OCI-LY7 (cell line): ENCODE measurements around the gene CDR2L. TPM values are rescaled to one million over a fixed set of nuclear protein-coding genes. Genes with fewer than 3 reads are reported as not detected.
A peak's percentile ranks its signal among the peaks of the same experiment; 100 is the strongest.

Experiments
- BruUV-seq: library from RNA; stranded (reverse); fragments of 400-500 nt; replicated peaks from 2 replicates; lab custom pipeline; 2021; lab: Mats Ljungman, UMichigan
- CTCF ChIA-PET: fragments of 300-600 bp; sonication (Branson Sonifier 250); formaldehyde crosslinking; loops from one replicate; lab custom pipeline; 2022; ENCODE audit warnings: antibody characterized with exemption; ENCODE audit not compliant: unreplicated experiment; lab: Charles Lee
- POLR2A ChIA-PET: fragments of 300-600 bp; sonication (Branson Sonifier 250); formaldehyde crosslinking; loops from one replicate; lab custom pipeline; 2022; ENCODE audit warnings: antibody characterized with exemption; lab: Charles Lee
- DNase-seq: peaks from one replicate; pipeline ENCODE4 v3.0.0-alpha.2; 2015; ENCODE audit warnings: low spot score
- H2AFZ ChIP-seq: fragments of 200-600 bp; sonication (generic), shearing (Covaris generic); 2 replicates; pipeline ENCODE4 v1.6.1; 2014; ENCODE audit warnings: mild to moderate bottlenecking, antibody characterized with exemption, low read length, moderate library complexity
- H3K27ac ChIP-seq: fragments of 200-600 bp; sonication (generic); 2 replicates; pipeline ENCODE4 v1.5.1; 2014; ENCODE audit warnings: mixed run types, low read depth, mild to moderate bottlenecking, moderate library complexity, low read length, inconsistent platforms; ENCODE audit not compliant: poor library complexity, severe bottlenecking
- H3K36me3 ChIP-seq: fragments of 200-600 bp; sonication (generic); 2 replicates; pipeline ENCODE4 v1.6.1; 2014; ENCODE audit warnings: mild to moderate bottlenecking, antibody characterized with exemption, low read length, moderate library complexity, mixed read lengths; ENCODE audit not compliant: insufficient read depth
- H3K4me1 ChIP-seq: fragments of 200-600 bp; sonication (generic); 2 replicates; pipeline ENCODE4 v1.5.1; 2014; ENCODE audit warnings: mild to moderate bottlenecking, low read length; ENCODE audit not compliant: insufficient read depth, poor library complexity, severe bottlenecking
- H3K4me2 ChIP-seq: fragments of 200-600 bp; sonication (generic); 2 replicates; pipeline ENCODE4 v1.6.1; 2014; ENCODE audit warnings: mild to moderate bottlenecking, low read length
- H3K4me3 ChIP-seq: fragments of 200-600 bp; sonication (generic); 2 replicates; pipeline ENCODE4 v1.5.1; 2014; ENCODE audit warnings: mild to moderate bottlenecking, low read depth, low read length; ENCODE audit not compliant: poor library complexity, severe bottlenecking
- H3K79me2 ChIP-seq: fragments of 200-600 bp; sonication (generic); 2 replicates; pipeline ENCODE4 v1.6.1; 2016; ENCODE audit warnings: low read depth, mild to moderate bottlenecking, low read length, moderate library complexity, mixed read lengths; ENCODE audit not compliant: insufficient read depth
- H3K9me2 ChIP-seq: fragments of 200-600 bp; sonication (generic); 2 replicates; pipeline ENCODE4 v1.6.1; 2016; ENCODE audit warnings: mild to moderate bottlenecking, low read length, mixed read lengths; ENCODE audit not compliant: insufficient read depth
- H3K9me3 ChIP-seq: fragments of 200-600 bp; sonication (generic); 2 replicates; pipeline ENCODE4 v1.6.1; 2014; ENCODE audit warnings: mild to moderate bottlenecking, mixed run types, low read length, mixed read lengths
- H4K20me1 ChIP-seq: fragments of 200-600 bp; sonication (generic); 2 replicates; pipeline ENCODE4 v1.6.1; 2014; ENCODE audit warnings: mild to moderate bottlenecking, antibody characterized with exemption, low read length, moderate library complexity, mixed read lengths; ENCODE audit not compliant: insufficient read depth
- EZH2phosphoT487 ChIP-seq: fragments of 200-600 bp; sonication (generic); IDR thresholded peaks from 2 replicates; pipeline ENCODE4 v1.6.1; 2018; ENCODE audit warnings: low read depth, borderline replicate concordance, mild to moderate bottlenecking, mixed run types, antibody characterized with exemption, low read length, moderate library complexity, mixed read lengths
- intact Hi-C: fragments of 100-400 bp; cut with micrococcal nuclease; formaldehyde crosslinking; loops from one replicate; pipeline ENCODE4 v1.10.0; 2022; ENCODE audit not compliant: unreplicated experiment
- total RNA-seq, 2 experiments: library from RNA; depleted of rRNA in 1 of 2; stranded (reverse); fragments of >200 nt in 1 of 2; shearing (Covaris generic) in 1 of 2; gene quantifications; 2 replicates each; pipeline ENCODE4 v1.2.3, GENCODE V29; 2014 to 2022
- TF ChIP-seq, protein P1 (sequence below): fragments of 200-600 bp; sonication (generic); conservative IDR thresholded peaks from 2 replicates; pipeline ENCODE4 v1.5.1; 2014; ENCODE audit warnings: mild to moderate bottlenecking, antibody characterized with exemption, low read length, moderate library complexity, mixed read lengths

CDR2L gene
- total RNA-seq, 2 experiments from 2014 or later: 0.49 to 0.79 TPM

DNA sequence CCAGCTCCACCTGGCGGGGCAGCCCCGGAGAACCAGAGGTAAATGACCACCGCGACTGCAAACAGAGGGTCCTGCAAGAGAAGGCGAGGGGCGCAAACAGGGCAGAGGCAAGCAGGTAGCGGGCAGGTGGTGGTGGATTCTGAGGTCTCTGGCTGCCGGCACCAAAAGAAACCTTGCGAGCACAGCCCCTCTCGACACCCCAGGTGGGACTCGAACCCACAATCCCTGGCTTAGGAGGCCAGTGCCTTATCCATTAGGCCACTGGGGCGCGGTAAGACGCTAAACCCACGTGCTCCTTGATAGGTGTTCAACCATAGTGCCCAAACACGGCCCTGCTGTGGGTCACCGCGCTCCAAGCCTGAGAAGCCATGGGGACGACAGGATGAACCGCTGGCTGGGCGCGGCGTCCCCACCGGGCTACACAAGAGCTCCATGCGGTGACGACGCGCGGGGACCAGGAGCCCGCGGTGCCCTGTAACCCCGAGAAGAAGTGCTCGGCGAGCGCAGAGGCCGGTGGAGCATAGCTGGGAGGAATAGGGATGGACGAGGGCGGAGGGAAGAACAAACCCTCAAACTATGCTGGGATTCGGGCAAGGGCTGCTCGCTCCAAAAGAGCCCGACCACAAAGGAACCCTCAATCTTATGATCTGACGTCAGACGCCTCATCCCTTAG lies 46.9 kb downstream of the CDR2L start:
- H3K4me1 ChIP-seq: peaks cover 13% of the 10 kb centered on the region
- BruUV-seq: no TSS peak

DNA sequence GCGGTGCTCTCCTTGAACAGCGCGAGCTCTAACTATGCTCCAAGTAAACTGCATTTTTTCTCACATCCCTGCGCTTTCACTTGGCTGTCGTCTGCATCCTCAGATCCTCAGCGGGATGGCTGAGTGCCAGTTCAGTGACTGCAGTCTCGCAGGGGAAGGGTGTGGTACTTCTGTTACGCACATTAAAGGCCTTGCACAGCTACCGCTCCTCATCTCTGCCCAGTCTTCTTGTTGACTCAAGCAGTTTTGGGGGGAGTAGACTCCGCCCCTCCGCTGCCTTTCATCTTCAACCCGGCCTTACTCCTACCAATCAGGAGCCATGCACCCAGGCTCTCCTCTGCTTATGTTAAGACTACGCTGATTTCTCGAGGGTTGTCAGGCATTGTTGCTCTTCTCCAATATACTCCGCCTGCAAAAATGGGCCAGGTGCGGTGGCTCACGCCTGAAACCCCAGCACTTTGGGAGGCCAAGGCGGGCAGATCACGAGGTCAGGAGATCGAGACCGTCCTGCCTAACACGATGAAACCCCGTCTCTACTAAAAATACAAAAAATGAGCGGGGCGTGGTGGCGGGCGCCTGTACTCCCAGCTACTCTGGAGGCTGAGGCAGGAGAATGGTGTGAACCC lies 49.3 kb downstream of the CDR2L start:
- Histone ChIP-seq H3K27ac (no peak overlapping the region), H3K4me3 (no peak overlapping the region)
- POLR2A ChIA-PET: interaction anchor here (0.7 to 1.2 kb wide), 3 partner anchors 21 to 25 kb away, joined by 3 to 4 read pairs (median 4); partner anchors contain the start of gene MRPL58

More for the DNA sequence above, 46.9 kb downstream of the CDR2L start:
- POLR2A ChIA-PET: interaction anchor here (0.9 kb wide), 1 partner anchor 21 kb away, joined by 4 read pairs; the partner anchor contains the start of gene MRPL58
- peaks cover 13% of the 10 kb centered on the region for H3K36me3 ChIP-seq
- peak overlapping the region; percentile 56 for H3K4me3 ChIP-seq
- intact Hi-C loops: no loop called here
- CTCF ChIA-PET: no interaction called here
- no peak overlapping the region; the same call in 1 of the 2 replicates for H2AFZ ChIP-seq
- TF ChIP-seq EZH2phosphoT487: no peak
- TF ChIP-seq, protein P1, sequence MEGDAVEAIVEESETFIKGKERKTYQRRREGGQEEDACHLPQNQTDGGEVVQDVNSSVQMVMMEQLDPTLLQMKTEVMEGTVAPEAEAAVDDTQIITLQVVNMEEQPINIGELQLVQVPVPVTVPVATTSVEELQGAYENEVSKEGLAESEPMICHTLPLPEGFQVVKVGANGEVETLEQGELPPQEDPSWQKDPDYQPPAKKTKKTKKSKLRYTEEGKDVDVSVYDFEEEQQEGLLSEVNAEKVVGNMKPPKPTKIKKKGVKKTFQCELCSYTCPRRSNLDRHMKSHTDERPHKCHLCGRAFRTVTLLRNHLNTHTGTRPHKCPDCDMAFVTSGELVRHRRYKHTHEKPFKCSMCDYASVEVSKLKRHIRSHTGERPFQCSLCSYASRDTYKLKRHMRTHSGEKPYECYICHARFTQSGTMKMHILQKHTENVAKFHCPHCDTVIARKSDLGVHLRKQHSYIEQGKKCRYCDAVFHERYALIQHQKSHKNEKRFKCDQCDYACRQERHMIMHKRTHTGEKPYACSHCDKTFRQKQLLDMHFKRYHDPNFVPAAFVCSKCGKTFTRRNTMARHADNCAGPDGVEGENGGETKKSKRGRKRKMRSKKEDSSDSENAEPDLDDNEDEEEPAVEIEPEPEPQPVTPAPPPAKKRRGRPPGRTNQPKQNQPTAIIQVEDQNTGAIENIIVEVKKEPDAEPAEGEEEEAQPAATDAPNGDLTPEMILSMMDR: no peak
- peak overlapping the region; percentile 58 for H3K4me2 ChIP-seq
- DNase-seq: peak; percentile 74
- H3K9me3 ChIP-seq: 0 out of 2 replicates have a peak, but pooled peaks cover 6% of the 10 kb centered on the region
- H4K20me1 ChIP-seq: no peaks in the 10 kb centered on the region
- H3K79me2 ChIP-seq: no peaks in the 10 kb centered on the region
- no peak overlapping the region for H3K27ac ChIP-seq
- no peaks in the 10 kb centered on the region for H3K9me2 ChIP-seq

More for the DNA sequence above, 49.3 kb downstream of the CDR2L start:
- Histone ChIP-seq H4K20me1 (no peaks in the 10 kb centered on the region), H3K4me2 (no peak overlapping the region), H3K4me1 (peaks cover 13% of the 10 kb centered on the region), H3K9me2 (no peaks in the 10 kb centered on the region), H3K9me3 (no peaks in the 10 kb centered on the region), H3K79me2 (no peaks in the 10 kb centered on the region), H3K36me3 (peaks cover 37% of the 10 kb centered on the region), H2AFZ (no peak overlapping the region)
- intact Hi-C loops: no loop called here
- DNase-seq: no peak
- TF ChIP-seq, protein P1: no peak
- no peak for TF ChIP-seq EZH2phosphoT487
- CTCF ChIA-PET: no interaction called here
- no TSS peak for BruUV-seq
